OCI-M2 (cell line): ENCODE data around the gene VWCE.

ENCODE experiments used
- DNase-seq: peaks from one replicate; lab custom pipeline; 2025; ENCODE audit not compliant: unreplicated experiment; lab: John Stamatoyannopoulos, UW

VWCE gene

GRCh38 chr11:61294717-61295595, at the start of gene VWCE:
TSS of gene VWCE (minus strand) at chr11:61295316. CDS start at chr11:61295037, 279 bp downstream.
- no peak for DNase-seq

- no peak for DNase-seq
Observed at GRCh38 chr11:61343792-61344745, 49.0 kb upstream of the VWCE start.

GRCh38 chr11:61342207-61342803, 47.2 kb upstream of the VWCE start:
- DNase-seq = no peak

GRCh38 chr11:61341706-61342105, 46.6 kb upstream of the VWCE start:
- DNase-seq = no peak

GRCh38 chr11:61340979-61341378, 45.9 kb upstream of the VWCE start:
- no peak for DNase-seq

- no peak for DNase-seq
Observed at GRCh38 chr11:61339490-61339878, 44.4 kb upstream of the VWCE start.

GRCh38 chr11:61338783-61339489, 43.8 kb upstream of the VWCE start:
- no peak for DNase-seq

GRCh38 chr11:61337706-61338470, 42.8 kb upstream of the VWCE start:
- DNase-seq = no peak

GRCh38 chr11:61336171-61336935, 41.2 kb upstream of the VWCE start:
- DNase-seq = no peak

GRCh38 chr11:61335355-61335710, 40.2 kb upstream of the VWCE start:
- DNase-seq = no peak

- DNase-seq = no peak
Observed at GRCh38 chr11:61334434-61335354, 39.6 kb upstream of the VWCE start.

- DNase-seq = no peak
Observed at GRCh38 chr11:61333550-61334433, 38.7 kb upstream of the VWCE start.

- DNase-seq = peak; percentile 24
Observed at GRCh38 chr11:61332797-61333549, 37.9 kb upstream of the VWCE start, which contains the start of the genes DDB1 and TKFC. TSS of gene DDB1 (minus strand) at chr11:61333105. CDS start at chr11:61332968, 137 bp downstream. TSS of gene TKFC (plus strand) at chr11:61333228. CDS start at chr11:61334729, 1,501 bp downstream.

- no peak for DNase-seq
Observed at GRCh38 chr11:61332281-61332796, 37.2 kb upstream of the VWCE start.

GRCh38 chr11:61331651-61332050, 36.5 kb upstream of the VWCE start:
- no peak for DNase-seq

GRCh38 chr11:61329871-61330270, 34.8 kb upstream of the VWCE start:
- no peak for DNase-seq
